ENCODE results near the gene ZNF813.

Gene ZNF813

GRCh38 chr19:53517114-53517741 lies 49.7 kb downstream of the ZNF813 start:
- no peak for TF ChIP-seq CTCF (IDR thresholded peaks at IDR 0.05; ENCODE audit: low read length)
- TF ChIP-seq EZH2phosphoT487 (IDR thresholded peaks at IDR 0.05; ENCODE audit: low read length): no peak
- no peak for TF ChIP-seq EZH2 (optimal IDR thresholded peaks at IDR 0.05; ENCODE audit: low read depth, low read length)
- H3K4me1 ChIP-seq (ENCODE audit: low read length): no peaks in the 10 kb centered on the region

GRCh38 chr19:53518121-53518520 lies 50.6 kb downstream of the ZNF813 start:
- no peak overlapping the region for H3K4me3 ChIP-seq (ENCODE audit: low read length)
- H3K9ac ChIP-seq (ENCODE audit: low read length): no peak overlapping the region
- H4K20me1 ChIP-seq (ENCODE audit: insufficient read depth, low read length): no peaks in the 10 kb centered on the region
- no peak overlapping the region for H3K4me2 ChIP-seq (ENCODE audit: low read depth, low read length)
- no peaks in the 10 kb centered on the region for H3F3A ChIP-seq (ENCODE audit: insufficient read depth, low read length)
- TF ChIP-seq EZH2 (optimal IDR thresholded peaks at IDR 0.05; ENCODE audit: low read depth, low read length) (no peak), EZH2phosphoT487 (IDR thresholded peaks at IDR 0.05; ENCODE audit: low read length) (no peak), CTCF (IDR thresholded peaks at IDR 0.05; ENCODE audit: low read length) (no peak)
- no peaks in the 10 kb centered on the region for H3K27me3 ChIP-seq (replicated peaks; ENCODE audit: insufficient read depth, low read length)
- H3K4me1 ChIP-seq (ENCODE audit: low read length): no peaks in the 10 kb centered on the region
- no peak for DNase-seq
- no peaks in the 10 kb centered on the region for H3K36me3 ChIP-seq (replicated peaks; ENCODE audit: insufficient read depth, low read length)
- H3K9me2 ChIP-seq (replicated peaks; ENCODE audit: insufficient read depth, low read length): no peaks in the 10 kb centered on the region
- H2AFZ ChIP-seq (ENCODE audit: low read length): no peak overlapping the region
- H3K79me2 ChIP-seq (ENCODE audit: low read length): no peaks in the 10 kb centered on the region
- no peaks in the 10 kb centered on the region for H3K9me3 ChIP-seq (replicated peaks; ENCODE audit: insufficient read depth, low read length)
- H3K27ac ChIP-seq (ENCODE audit: low read length): no peak overlapping the region

More at GRCh38 chr19:53517114-53517741, 49.7 kb downstream of the ZNF813 start:
- Histone ChIP-seq H3K9me2 (replicated peaks; ENCODE audit: insufficient read depth, low read length) (no peaks in the 10 kb centered on the region), H3K36me3 (replicated peaks; ENCODE audit: insufficient read depth, low read length) (no peaks in the 10 kb centered on the region), H4K20me1 (ENCODE audit: insufficient read depth, low read length) (no peaks in the 10 kb centered on the region), H3K27me3 (replicated peaks; ENCODE audit: insufficient read depth, low read length) (no peaks in the 10 kb centered on the region), H3K9me3 (replicated peaks; ENCODE audit: insufficient read depth, low read length) (no peaks in the 10 kb centered on the region), H3K4me3 (ENCODE audit: low read length) (no peak overlapping the region), H3K27ac (ENCODE audit: low read length) (no peak overlapping the region), H3K79me2 (ENCODE audit: low read length) (no peaks in the 10 kb centered on the region), H2AFZ (ENCODE audit: low read length) (no peak overlapping the region), H3K4me2 (ENCODE audit: low read depth, low read length) (no peak overlapping the region), H3K9ac (ENCODE audit: low read length) (no peak overlapping the region), H3F3A (ENCODE audit: insufficient read depth, low read length) (no peaks in the 10 kb centered on the region)
- DNase-seq: no peak

- no peak overlapping the region for H3K4me3 ChIP-seq (ENCODE audit: low read length)
- H3F3A ChIP-seq (ENCODE audit: insufficient read depth, low read length): no peaks in the 10 kb centered on the region
- H3K27me3 ChIP-seq (replicated peaks; ENCODE audit: insufficient read depth, low read length): no peaks in the 10 kb centered on the region
- no peaks in the 10 kb centered on the region for H3K4me1 ChIP-seq (ENCODE audit: low read length)
- H4K20me1 ChIP-seq (ENCODE audit: insufficient read depth, low read length): no peaks in the 10 kb centered on the region
- H3K27ac ChIP-seq (ENCODE audit: low read length): no peak overlapping the region
- TF ChIP-seq EZH2 (optimal IDR thresholded peaks at IDR 0.05; ENCODE audit: low read depth, low read length) (no peak), EZH2phosphoT487 (IDR thresholded peaks at IDR 0.05; ENCODE audit: low read length) (no peak), CTCF (IDR thresholded peaks at IDR 0.05; ENCODE audit: low read length) (no peak)
- DNase-seq: no peak
- H2AFZ ChIP-seq (ENCODE audit: low read length): no peak overlapping the region
- H3K4me2 ChIP-seq (ENCODE audit: low read depth, low read length): no peak overlapping the region
- no peaks in the 10 kb centered on the region for H3K79me2 ChIP-seq (ENCODE audit: low read length)
- no peak overlapping the region for H3K9ac ChIP-seq (ENCODE audit: low read length)
- no peaks in the 10 kb centered on the region for H3K9me3 ChIP-seq (replicated peaks; ENCODE audit: insufficient read depth, low read length)
- no peaks in the 10 kb centered on the region for H3K36me3 ChIP-seq (replicated peaks; ENCODE audit: insufficient read depth, low read length)
- H3K9me2 ChIP-seq (replicated peaks; ENCODE audit: insufficient read depth, low read length): no peaks in the 10 kb centered on the region
Observed at GRCh38 chr19:53518716-53519115, 51.2 kb downstream of the ZNF813 start.

Measured in MM.1S (cell line).